Peyer's patch (tissue), 4 donors: ENCODE measurements around the gene CDH4. TPM values are rescaled to one million over a fixed set of nuclear protein-coding genes. Genes with fewer than 3 reads are reported as not detected.

Experiments used
- DNase-seq, 3 donors: peaks; one replicate each; pipeline ENCODE4 v3.0.0-alpha.2; 2017 to 2019
- H3K27ac ChIP-seq, 4 donors: fragments of 200-600 bp; sonication (generic); one replicate each; pipeline ENCODE4 v1.5.1; 2016 to 2019
- H3K27me3 ChIP-seq, 2 donors: fragments of 200-600 bp; sonication (generic); one replicate each; pipeline ENCODE4 v1.5.1; 2019
- H3K36me3 ChIP-seq, 3 donors: fragments of 200-600 bp; sonication (generic); one replicate each; pipeline ENCODE4 v1.5.1; 2016 to 2019
- H3K4me1 ChIP-seq, 4 donors: fragments of 200-600 bp; sonication (generic); one replicate each; pipeline ENCODE4 v1.5.1; 2016 to 2019
- H3K4me3 ChIP-seq, 4 donors: fragments of 200-600 bp; sonication (generic); 1 replicate in 3 of 4; 2 replicates in 1 of 4; pipeline ENCODE4 v1.5.1; 2016 to 2019; ENCODE audit warnings: mild to moderate bottlenecking in 1 of 4
- H3K9me3 ChIP-seq, 4 donors: fragments of 200-600 bp; sonication (generic); one replicate each; pipeline ENCODE4 v1.5.1; 2016 to 2019; ENCODE audit warnings: mild to moderate bottlenecking in 1 of 4
- POLR2A ChIP-seq, 2 donors: fragments of 450-650 bp; IDR thresholded peaks; one replicate each; pipeline ENCODE4 v1.5.1; 2017; ENCODE audit warnings: antibody characterized with exemption in 2 of 2, mild to moderate bottlenecking in 2 of 2, moderate library complexity in 2 of 2
- total RNA-seq, 4 donors: library from RNA; depleted of rRNA; stranded (reverse); fragments of >200 nt; gene quantifications; one replicate each; pipeline ENCODE4 v1.1.0, GENCODE V29; 2016
- TF ChIP-seq, protein P1 (sequence below), 6 experiments: fragments of 450-650 bp in 4 of 6; fragments of 200-600 bp in 2 of 6; sonication (generic) in 1 of 6; IDR thresholded peaks; one replicate each; pipeline ENCODE4 v1.5.1; 2017 to 2019; ENCODE audit warnings: antibody characterized with exemption in 6 of 6, mild to moderate bottlenecking in 3 of 6, moderate library complexity in 1 of 6

Gene CDH4
- total RNA-seq, 4 donors from 2014 or later, result 0.27 TPM; not detected in 3

DNA sequence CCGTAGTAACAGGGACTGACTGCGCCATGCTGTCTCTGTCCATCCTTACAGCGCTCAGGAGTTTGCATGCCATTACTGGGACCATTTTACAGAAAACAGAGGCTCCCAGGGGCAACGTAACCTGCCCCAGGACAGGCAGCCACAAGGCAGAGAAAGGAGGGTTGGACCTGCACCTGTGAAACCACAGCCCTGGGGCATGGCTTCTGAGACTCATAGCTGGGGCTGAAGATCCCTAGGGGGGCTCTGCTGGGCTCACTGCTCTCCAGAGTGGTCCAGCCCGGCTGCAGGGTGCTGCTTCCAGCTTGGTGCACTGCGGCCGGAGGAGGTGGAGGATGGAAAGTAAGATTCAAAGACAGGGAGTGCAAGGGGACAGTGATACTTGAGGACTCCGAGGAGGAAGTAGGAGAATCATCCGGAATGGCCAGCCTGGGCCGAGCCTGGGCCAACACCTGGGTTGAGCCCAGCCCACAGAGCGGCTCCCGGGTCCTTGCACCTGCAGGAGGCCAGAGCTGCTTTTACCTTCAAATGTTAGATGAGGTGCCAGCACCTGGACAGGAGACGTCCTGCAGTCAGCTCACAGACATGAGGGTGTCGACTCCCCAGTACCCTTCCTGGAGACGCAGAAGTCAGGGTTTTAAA lies 183.2 kb downstream of the CDH4 start:
- Histone ChIP-seq H3K27me3 (no peaks in the 10 kb centered on the region), H3K9me3 (no peaks in the 10 kb centered on the region), H3K27ac (no peak overlapping the region), H3K4me3 (no peak overlapping the region), H3K36me3 (no peaks in the 10 kb centered on the region), H3K4me1 (no peaks in the 10 kb centered on the region)
- DNase-seq, result no peak
- TF ChIP-seq, protein P1, sequence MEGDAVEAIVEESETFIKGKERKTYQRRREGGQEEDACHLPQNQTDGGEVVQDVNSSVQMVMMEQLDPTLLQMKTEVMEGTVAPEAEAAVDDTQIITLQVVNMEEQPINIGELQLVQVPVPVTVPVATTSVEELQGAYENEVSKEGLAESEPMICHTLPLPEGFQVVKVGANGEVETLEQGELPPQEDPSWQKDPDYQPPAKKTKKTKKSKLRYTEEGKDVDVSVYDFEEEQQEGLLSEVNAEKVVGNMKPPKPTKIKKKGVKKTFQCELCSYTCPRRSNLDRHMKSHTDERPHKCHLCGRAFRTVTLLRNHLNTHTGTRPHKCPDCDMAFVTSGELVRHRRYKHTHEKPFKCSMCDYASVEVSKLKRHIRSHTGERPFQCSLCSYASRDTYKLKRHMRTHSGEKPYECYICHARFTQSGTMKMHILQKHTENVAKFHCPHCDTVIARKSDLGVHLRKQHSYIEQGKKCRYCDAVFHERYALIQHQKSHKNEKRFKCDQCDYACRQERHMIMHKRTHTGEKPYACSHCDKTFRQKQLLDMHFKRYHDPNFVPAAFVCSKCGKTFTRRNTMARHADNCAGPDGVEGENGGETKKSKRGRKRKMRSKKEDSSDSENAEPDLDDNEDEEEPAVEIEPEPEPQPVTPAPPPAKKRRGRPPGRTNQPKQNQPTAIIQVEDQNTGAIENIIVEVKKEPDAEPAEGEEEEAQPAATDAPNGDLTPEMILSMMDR (IDR thresholded peaks at IDR 0.05), result no peak
- TF ChIP-seq POLR2A (IDR thresholded peaks at IDR 0.05), result no peak

DNA sequence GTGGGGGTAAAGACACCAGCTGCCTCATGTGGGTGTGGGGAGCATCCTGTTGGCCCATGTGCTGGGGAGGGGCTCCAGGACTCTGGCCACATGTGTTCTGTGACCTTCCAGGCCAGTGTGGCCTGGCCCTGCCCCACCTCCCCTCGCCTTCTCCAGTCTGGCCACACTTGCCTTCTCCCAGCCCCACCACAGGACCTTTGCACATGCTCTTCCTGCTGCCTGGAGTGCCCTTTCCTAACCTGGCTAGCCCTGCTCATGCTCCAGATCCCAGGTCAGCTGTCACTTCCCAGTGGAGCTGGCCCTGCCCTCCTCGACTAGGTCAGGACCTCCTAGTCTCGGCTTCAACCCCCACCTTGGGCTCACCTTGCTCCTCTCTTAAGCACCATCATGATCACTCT lies 183.8 kb downstream of the CDH4 start:
- Histone ChIP-seq H3K36me3 (no peaks in the 10 kb centered on the region), H3K4me3 (no peak overlapping the region), H3K27ac (no peak overlapping the region), H3K9me3 (no peaks in the 10 kb centered on the region), H3K27me3 (no peaks in the 10 kb centered on the region), H3K4me1 (no peaks in the 10 kb centered on the region)
- TF ChIP-seq, protein P1 (IDR thresholded peaks at IDR 0.05), result no peak
- TF ChIP-seq POLR2A (IDR thresholded peaks at IDR 0.05), result no peak
- DNase-seq, result no peak

GRCh38 chr20:61436283-61436666 lies 184.2 kb downstream of the CDH4 start:
- Histone ChIP-seq H3K9me3 (no peaks in the 10 kb centered on the region), H3K27ac (no peak overlapping the region), H3K4me1 (no peaks in the 10 kb centered on the region), H3K4me3 (no peak overlapping the region), H3K36me3 (no peaks in the 10 kb centered on the region), H3K27me3 (no peaks in the 10 kb centered on the region)
- TF ChIP-seq POLR2A (IDR thresholded peaks at IDR 0.05), result no peak
- TF ChIP-seq, protein P1 (IDR thresholded peaks at IDR 0.05), result no peak
- no peak for DNase-seq

- no peaks in the 10 kb centered on the region for H3K36me3 ChIP-seq
- no peaks in the 10 kb centered on the region for H3K4me1 ChIP-seq
- no peaks in the 10 kb centered on the region for H3K9me3 ChIP-seq
- H3K4me3 ChIP-seq, result no peak overlapping the region
- no peak for DNase-seq
- H3K27ac ChIP-seq, result no peak overlapping the region
- no peaks in the 10 kb centered on the region for H3K27me3 ChIP-seq
- TF ChIP-seq POLR2A (IDR thresholded peaks at IDR 0.05), result no peak
- TF ChIP-seq, protein P1 (IDR thresholded peaks at IDR 0.05), result no peak
These were observed 184.7 kb downstream of the CDH4 start for GRCh38 chr20:61436667-61437279.

DNA sequence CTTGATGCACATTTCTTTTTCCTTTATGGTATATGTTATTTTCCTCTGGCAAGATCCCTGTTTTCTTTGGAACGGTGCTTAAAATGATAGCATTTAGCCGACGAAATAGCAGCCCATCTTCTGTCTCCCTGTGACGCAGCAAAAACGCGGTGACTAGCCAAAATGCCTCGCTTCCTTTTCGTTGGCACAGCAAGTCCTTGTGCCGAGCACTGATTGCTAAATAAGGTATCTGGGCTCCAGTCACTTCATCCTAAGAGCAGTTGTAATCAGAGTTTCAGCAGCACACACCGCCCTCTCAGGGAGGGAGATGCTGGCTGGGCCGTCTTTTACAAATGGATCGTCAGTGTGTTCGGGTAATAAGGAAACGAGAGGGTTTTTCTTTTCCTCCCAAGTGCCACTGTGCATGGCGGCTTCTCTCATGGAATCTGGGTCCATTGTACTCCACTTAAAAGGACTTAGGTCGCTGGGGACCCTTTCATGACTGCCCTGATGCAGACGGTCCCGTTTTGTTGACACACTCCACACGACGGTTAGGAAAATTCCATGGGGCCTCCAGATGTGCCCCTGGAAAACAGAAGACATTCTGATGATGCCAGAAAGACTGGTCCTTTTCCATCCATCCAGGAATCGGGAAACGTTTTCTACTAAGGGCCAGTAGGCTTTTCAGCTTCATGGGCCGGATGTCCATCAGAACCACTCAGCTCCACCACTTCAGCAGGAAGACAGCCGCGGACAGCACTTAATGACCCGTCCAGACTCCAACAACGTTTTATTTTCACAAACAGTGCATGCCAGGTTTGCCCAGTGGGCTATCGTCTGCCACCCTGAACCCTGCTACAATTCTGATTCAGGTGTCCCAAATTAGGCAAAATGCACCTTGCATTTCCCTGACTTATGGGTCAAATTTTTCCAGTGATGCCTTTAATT lies 185.5 kb downstream of the CDH4 start:
- Histone ChIP-seq H3K9me3 (no peaks in the 10 kb centered on the region), H3K27me3 (no peaks in the 10 kb centered on the region), H3K27ac (no peak overlapping the region), H3K4me3 (no peak overlapping the region), H3K4me1 (no peaks in the 10 kb centered on the region), H3K36me3 (no peaks in the 10 kb centered on the region)
- TF ChIP-seq POLR2A (IDR thresholded peaks at IDR 0.05), result no peak
- TF ChIP-seq, protein P1 (IDR thresholded peaks at IDR 0.05), result no peak
- no peak for DNase-seq
